HepG2 (cell line): ENCODE results near the gene SERPINF2. TPM values are rescaled to one million over a fixed set of nuclear protein-coding genes. Genes with fewer than 3 reads are reported as not detected.

Experiments used
- GATAD1 ChIP-seq: IDR thresholded peaks from 2 replicates; pipeline ENCODE4 v1.6.1; 2016; ENCODE audit warnings: missing genetic modification reagents, missing compliant biosample characterization
- KDM4B ChIP-seq: sonication (generic); formaldehyde crosslinking; IDR thresholded peaks from 2 replicates; pipeline ENCODE4 v1.4.0; 2020; ENCODE audit warnings: missing genetic modification reagents
- MTF1 ChIP-seq: sonication (generic); formaldehyde crosslinking; IDR thresholded peaks from 2 replicates; pipeline ENCODE4 v1.5.0; 2020; ENCODE audit warnings: missing genetic modification reagents
- PAWR ChIP-seq: sonication (generic); formaldehyde crosslinking; IDR thresholded peaks from 2 replicates; pipeline ENCODE4 v1.4.0; 2020; ENCODE audit warnings: missing genetic modification reagents, mild to moderate bottlenecking, borderline replicate concordance
- PHB2 ChIP-seq: fragments of 450-650 bp; IDR thresholded peaks from 2 replicates; pipeline ENCODE4 v1.6.1; 2018; ENCODE audit not compliant: partially characterized antibody
- PHF20 ChIP-seq: sonication (generic); formaldehyde crosslinking; IDR thresholded peaks from 2 replicates; pipeline ENCODE4 v1.5.0; 2020; ENCODE audit warnings: mild to moderate bottlenecking, missing genetic modification reagents
- POLR2G ChIP-seq: fragments of 200-400 bp; formaldehyde crosslinking; IDR thresholded peaks from 2 replicates; pipeline ENCODE4 v1.6.1; 2018; ENCODE audit warnings: mild to moderate bottlenecking, low read depth, low read length, moderate library complexity
- RAD21 ChIP-seq: fragments of 450-650 bp; formaldehyde crosslinking; IDR thresholded peaks from 2 replicates; pipeline ENCODE4 v1.5.0; 2020; ENCODE audit warnings: mild to moderate bottlenecking
- RARA ChIP-seq: IDR thresholded peaks from 2 replicates; pipeline ENCODE4 v1.6.1; 2016; ENCODE audit warnings: missing genetic modification reagents, missing compliant biosample characterization
- SETDB1 ChIP-seq: sonication (generic); formaldehyde crosslinking; IDR thresholded peaks from 2 replicates; pipeline ENCODE4 v1.5.1; 2020; ENCODE audit warnings: missing genetic modification reagents, mild to moderate bottlenecking, borderline replicate concordance
- TBP ChIP-seq: sonication (generic); formaldehyde crosslinking; IDR thresholded peaks from 2 replicates; pipeline ENCODE4 v1.5.0; 2020; ENCODE audit warnings: missing genetic modification reagents
- TOPORS ChIP-seq: sonication (generic); formaldehyde crosslinking; IDR thresholded peaks from 2 replicates; pipeline ENCODE4 v1.8.0; 2023; ENCODE audit warnings: mild to moderate bottlenecking, missing genetic modification reagents
- YEATS4 ChIP-seq: sonication (generic); formaldehyde crosslinking; IDR thresholded peaks from 2 replicates; pipeline ENCODE4 v1.4.0; 2020; ENCODE audit warnings: missing genetic modification reagents, borderline replicate concordance
- ZNF546 ChIP-seq: sonication (generic); formaldehyde crosslinking; conservative IDR thresholded peaks from 2 replicates; pipeline ENCODE4 v1.8.1; 2023; ENCODE audit warnings: mild to moderate bottlenecking, missing genetic modification reagents
- ZNF678 ChIP-seq: sonication (generic); formaldehyde crosslinking; IDR thresholded peaks from 2 replicates; pipeline ENCODE4 v1.4.0; 2020; ENCODE audit warnings: mild to moderate bottlenecking, missing genetic modification reagents
- ZNF790 ChIP-seq: sonication (generic); formaldehyde crosslinking; IDR thresholded peaks from 2 replicates; pipeline ENCODE4 v1.8.0; 2022; ENCODE audit warnings: missing genetic modification reagents, mild to moderate bottlenecking, borderline replicate concordance
- ZNF850 ChIP-seq: sonication (generic); formaldehyde crosslinking; conservative IDR thresholded peaks from 2 replicates; pipeline ENCODE4 v1.9.0; 2021; ENCODE audit warnings: mild to moderate bottlenecking, missing genetic modification reagents
- polyA plus RNA-seq, 8 experiments: library from polyadenylated mRNA; depleted of rRNA in 3 of 8; stranded (reverse) in 7 of 8; unstranded in 1 of 8; fragments of >200 nt; fragmentation: Illumina TruSeq in 4 of 8; extraction: Trizol in 4 of 8; gene quantifications; 2 replicates each; pipeline versions ENCODE4 v1.2.1 to v1.2.3, GENCODE V29; 2011 to 2016; ENCODE audit warnings: low read depth in 4 of 8, missing spikeins in 1 of 8, mixed read lengths in 1 of 8; ENCODE audit not compliant: insufficient read depth in 1 of 8
- total RNA-seq, 5 experiments: library from RNA; depleted of rRNA; stranded (reverse); fragments of >200 nt; fragmentation: Illumina TruSeq; extraction: Trizol; gene quantifications; 2 replicates each; pipeline ENCODE4 v1.2.3, GENCODE V29; 2016; ENCODE audit warnings: low read depth in 1 of 5
- TF ChIP-seq, protein P1 (sequence below): sonication (generic); formaldehyde crosslinking; IDR thresholded peaks from 2 replicates; pipeline ENCODE4 v1.9.0; 2021; ENCODE audit warnings: missing genetic modification reagents, borderline replicate concordance
- TF ChIP-seq, protein P2 (sequence below): IDR thresholded peaks from 2 replicates; pipeline ENCODE4 v1.6.1; 2016; ENCODE audit warnings: missing biosample characterization, missing genetic modification reagents, low read depth
- TF ChIP-seq, protein P3 (sequence below): sonication (generic); IDR thresholded peaks from 2 replicates; pipeline ENCODE4 v1.6.1; 2016; ENCODE audit warnings: low read depth, borderline replicate concordance
- TF ChIP-seq, protein P4 (sequence below): sonication (generic); formaldehyde crosslinking; IDR thresholded peaks from 2 replicates; pipeline ENCODE4 v1.8.1; 2023; ENCODE audit warnings: missing genetic modification reagents, inconsistent platforms, borderline replicate concordance
- TF ChIP-seq, protein P5 (sequence below): sonication (generic); formaldehyde crosslinking; IDR thresholded peaks from 2 replicates; pipeline ENCODE4 v1.5.0; 2020; ENCODE audit warnings: mild to moderate bottlenecking, missing genetic modification reagents

The SERPINF2 gene
- total and polyA plus RNA-seq, 2 of the 13 experiments (the other 11 are each of a cell fraction or from before 2014, with no cell fraction given): 309 to 548 TPM

DNA sequence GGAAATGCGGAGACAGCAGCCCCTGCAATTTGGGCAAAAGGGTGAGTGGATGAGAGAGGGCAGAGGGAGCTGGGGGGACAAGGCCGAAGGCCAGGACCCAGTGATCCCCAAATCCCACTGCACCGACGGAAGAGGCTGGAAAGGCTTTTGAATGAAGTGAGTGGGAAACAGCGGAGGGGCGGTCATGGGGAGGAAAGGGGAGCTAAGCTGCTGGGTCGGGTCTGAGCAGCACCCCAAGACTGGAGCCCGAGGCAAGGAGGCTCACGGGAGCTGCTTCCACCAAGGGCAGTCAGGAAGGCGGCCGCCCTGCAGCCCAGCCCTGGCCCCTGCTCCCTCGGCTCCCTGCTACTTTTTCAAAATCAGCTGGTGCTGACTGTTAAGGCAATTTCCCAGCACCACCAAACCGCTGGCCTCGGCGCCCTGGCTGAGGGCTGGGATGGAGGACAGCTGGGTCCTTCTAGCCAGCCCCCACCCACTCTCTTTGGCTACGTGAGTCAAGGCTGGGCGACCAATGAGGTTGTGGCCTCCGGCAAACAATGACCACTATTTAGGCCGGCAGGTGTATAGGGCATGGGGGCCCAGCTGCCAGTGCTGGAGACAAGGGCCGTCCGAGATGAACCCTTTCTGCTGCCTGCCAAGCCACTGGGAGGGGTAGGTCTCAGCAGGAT, 19.7 kb downstream of the SERPINF2 start (continued):
- TF ChIP-seq PHF20 (CRISPR knock-in tag) (no peak), PHB2 (no peak), ZNF790 (CRISPR knock-in tag) (no peak), GATAD1 (CRISPR knock-in tag) (no peak), KDM4B (no peak; the same call in 1 of the 2 replicates), RAD21 (CRISPR knock-in tag) (peak; percentile 22; the same call in 1 of the 2 replicates), TOPORS (CRISPR knock-in tag) (no peak), PAWR (CRISPR knock-in tag) (no peak), POLR2G (no peak), ZNF850 (CRISPR knock-in tag) (no peak), MTF1 (no peak), ZNF546 (CRISPR knock-in tag) (no peak), YEATS4 (CRISPR knock-in tag) (no peak), ZNF678 (CRISPR knock-in tag) (no peak), SETDB1 (CRISPR knock-in tag) (no peak), TBP (CRISPR knock-in tag) (peak; percentile 93; the same call in 1 of the 2 replicates), RARA (CRISPR knock-in tag) (0 out of 2 replicates have a peak, but pooled peaks have one; percentile 8)
- TF ChIP-seq, protein P1, sequence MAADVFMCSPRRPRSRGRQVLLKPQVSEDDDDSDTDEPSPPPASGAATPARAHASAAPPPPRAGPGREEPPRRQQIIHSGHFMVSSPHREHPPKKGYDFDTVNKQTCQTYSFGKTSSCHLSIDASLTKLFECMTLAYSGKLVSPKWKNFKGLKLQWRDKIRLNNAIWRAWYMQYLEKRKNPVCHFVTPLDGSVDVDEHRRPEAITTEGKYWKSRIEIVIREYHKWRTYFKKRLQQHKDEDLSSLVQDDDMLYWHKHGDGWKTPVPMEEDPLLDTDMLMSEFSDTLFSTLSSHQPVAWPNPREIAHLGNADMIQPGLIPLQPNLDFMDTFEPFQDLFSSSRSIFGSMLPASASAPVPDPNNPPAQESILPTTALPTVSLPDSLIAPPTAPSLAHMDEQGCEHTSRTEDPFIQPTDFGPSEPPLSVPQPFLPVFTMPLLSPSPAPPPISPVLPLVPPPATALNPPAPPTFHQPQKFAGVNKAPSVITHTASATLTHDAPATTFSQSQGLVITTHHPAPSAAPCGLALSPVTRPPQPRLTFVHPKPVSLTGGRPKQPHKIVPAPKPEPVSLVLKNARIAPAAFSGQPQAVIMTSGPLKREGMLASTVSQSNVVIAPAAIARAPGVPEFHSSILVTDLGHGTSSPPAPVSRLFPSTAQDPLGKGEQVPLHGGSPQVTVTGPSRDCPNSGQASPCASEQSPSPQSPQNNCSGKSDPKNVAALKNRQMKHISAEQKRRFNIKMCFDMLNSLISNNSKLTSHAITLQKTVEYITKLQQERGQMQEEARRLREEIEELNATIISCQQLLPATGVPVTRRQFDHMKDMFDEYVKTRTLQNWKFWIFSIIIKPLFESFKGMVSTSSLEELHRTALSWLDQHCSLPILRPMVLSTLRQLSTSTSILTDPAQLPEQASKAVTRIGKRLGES: no peak
- TF ChIP-seq, protein P2, sequence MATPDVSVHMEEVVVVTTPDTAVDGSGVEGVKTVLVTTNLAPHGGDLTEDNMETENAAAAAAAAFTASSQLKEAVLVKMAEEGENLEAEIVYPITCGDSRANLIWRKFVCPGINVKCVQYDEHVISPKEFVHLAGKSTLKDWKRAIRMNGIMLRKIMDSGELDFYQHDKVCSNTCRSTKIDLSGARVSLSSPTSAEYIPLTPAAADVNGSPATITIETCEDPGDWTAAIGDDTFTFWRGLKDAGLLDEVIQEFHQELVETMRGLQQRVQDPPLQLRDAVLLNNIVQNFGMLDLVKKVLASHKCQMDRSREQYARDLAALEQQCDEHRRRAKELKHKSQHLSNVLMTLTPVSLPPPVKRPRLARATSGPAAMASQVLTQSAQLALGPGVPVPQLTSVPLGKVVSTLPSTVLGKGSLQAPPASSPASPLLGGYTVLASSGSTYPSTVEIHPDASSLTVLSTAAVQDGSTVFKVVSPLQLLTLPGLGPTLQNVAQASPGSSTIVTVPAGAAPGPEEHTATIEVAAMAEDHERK (CRISPR knock-in tag): no peak
- TF ChIP-seq, protein P3, sequence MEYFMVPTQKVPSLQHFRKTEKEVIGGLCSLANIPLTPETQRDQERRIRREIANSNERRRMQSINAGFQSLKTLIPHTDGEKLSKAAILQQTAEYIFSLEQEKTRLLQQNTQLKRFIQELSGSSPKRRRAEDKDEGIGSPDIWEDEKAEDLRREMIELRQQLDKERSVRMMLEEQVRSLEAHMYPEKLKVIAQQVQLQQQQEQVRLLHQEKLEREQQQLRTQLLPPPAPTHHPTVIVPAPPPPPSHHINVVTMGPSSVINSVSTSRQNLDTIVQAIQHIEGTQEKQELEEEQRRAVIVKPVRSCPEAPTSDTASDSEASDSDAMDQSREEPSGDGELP: peak; percentile 93
- TF ChIP-seq, protein P4, sequence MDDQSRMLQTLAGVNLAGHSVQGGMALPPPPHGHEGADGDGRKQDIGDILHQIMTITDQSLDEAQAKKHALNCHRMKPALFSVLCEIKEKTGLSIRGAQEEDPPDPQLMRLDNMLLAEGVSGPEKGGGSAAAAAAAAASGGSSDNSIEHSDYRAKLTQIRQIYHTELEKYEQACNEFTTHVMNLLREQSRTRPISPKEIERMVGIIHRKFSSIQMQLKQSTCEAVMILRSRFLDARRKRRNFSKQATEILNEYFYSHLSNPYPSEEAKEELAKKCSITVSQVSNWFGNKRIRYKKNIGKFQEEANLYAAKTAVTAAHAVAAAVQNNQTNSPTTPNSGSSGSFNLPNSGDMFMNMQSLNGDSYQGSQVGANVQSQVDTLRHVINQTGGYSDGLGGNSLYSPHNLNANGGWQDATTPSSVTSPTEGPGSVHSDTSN: no peak; the same call in 1 of the 2 replicates
- TF ChIP-seq, protein P5, sequence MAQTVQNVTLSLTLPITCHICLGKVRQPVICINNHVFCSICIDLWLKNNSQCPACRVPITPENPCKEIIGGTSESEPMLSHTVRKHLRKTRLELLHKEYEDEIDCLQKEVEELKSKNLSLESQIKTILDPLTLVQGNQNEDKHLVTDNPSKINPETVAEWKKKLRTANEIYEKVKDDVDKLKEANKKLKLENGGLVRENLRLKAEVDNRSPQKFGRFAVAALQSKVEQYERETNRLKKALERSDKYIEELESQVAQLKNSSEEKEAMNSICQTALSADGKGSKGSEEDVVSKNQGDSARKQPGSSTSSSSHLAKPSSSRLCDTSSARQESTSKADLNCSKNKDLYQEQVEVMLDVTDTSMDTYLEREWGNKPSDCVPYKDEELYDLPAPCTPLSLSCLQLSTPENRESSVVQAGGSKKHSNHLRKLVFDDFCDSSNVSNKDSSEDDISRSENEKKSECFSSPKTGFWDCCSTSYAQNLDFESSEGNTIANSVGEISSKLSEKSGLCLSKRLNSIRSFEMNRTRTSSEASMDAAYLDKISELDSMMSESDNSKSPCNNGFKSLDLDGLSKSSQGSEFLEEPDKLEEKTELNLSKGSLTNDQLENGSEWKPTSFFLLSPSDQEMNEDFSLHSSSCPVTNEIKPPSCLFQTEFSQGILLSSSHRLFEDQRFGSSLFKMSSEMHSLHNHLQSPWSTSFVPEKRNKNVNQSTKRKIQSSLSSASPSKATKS (CRISPR knock-in tag): no peak
